T-helper 22 cell (primary cell): Measurements from ENCODE around the gene VSX1.

Experiments used
- DNase-seq: peaks from one replicate; pipeline ENCODE4 v3.0.0-alpha.2; 2020; ENCODE audit warnings: low read depth

The VSX1 gene

GRCh38 chr20:25081730-25082497 is at the start of gene VSX1:
Gene VSX1 (minus strand): TSS chr20:25082141. CDS start chr20:25082096, 45 bp downstream.
- DNase-seq = no peak

GRCh38 chr20:25129908-25130307 is 48.0 kb upstream of the VSX1 start:
- DNase-seq = no peak

DNA sequence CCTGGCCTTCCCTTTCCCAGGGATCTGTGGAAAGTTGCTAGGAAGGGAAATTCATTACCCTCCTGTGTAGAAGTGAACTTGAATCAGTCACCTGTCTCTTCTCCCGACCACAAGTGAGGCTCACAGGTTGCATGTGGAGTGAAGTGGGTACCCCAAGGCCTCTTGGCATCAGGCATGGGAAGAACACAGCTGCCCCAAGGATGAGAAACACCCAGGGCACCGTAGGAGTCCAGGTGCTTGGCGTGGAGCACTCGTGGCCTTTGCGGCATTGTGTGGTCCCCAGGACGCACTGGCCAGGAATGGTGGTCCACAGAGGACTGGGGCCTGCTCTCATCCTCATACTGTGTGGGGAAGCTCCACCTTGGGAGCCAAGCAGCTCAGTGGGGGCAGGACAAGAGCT is 47.5 kb upstream of the VSX1 start:
- no peak for DNase-seq

- DNase-seq = no peak
Observed at GRCh38 chr20:25128649-25129048, 46.7 kb upstream of the VSX1 start.

DNA sequence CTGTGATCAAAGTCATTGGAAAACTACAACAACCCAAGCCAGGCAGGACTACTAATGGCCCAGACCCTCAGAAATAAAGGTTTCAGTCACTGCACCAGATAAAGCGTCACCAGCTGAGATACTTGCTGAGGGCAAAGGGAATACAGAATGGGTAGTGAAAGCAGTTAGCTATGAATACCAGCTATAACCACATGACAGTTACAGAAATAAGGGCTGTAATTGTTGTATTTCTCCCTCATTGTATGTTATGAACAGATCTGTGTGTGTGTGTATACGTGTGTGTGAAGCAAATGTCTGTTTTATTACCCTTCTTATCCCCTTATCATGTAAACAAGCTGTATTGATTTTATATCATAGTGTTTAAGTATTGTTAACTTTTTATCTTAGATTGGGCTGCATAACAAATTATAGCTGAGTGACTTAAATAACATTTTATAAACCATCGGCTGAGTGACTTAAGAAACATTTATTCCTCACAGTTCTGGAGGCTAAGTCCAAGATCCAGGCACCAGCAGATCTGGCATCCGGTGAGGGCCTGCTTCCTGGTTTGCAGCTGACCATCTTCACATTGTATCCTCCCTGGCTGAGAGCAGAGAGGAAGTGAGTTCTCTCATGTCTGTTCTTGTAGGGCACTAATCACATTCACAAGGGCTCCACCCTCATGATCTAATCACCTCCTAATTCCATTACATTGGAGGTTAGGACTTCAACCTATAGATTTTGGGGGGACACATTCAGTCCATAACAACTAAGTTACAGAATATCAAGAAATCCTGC is 46.0 kb upstream of the VSX1 start:
- no peak for DNase-seq

DNA sequence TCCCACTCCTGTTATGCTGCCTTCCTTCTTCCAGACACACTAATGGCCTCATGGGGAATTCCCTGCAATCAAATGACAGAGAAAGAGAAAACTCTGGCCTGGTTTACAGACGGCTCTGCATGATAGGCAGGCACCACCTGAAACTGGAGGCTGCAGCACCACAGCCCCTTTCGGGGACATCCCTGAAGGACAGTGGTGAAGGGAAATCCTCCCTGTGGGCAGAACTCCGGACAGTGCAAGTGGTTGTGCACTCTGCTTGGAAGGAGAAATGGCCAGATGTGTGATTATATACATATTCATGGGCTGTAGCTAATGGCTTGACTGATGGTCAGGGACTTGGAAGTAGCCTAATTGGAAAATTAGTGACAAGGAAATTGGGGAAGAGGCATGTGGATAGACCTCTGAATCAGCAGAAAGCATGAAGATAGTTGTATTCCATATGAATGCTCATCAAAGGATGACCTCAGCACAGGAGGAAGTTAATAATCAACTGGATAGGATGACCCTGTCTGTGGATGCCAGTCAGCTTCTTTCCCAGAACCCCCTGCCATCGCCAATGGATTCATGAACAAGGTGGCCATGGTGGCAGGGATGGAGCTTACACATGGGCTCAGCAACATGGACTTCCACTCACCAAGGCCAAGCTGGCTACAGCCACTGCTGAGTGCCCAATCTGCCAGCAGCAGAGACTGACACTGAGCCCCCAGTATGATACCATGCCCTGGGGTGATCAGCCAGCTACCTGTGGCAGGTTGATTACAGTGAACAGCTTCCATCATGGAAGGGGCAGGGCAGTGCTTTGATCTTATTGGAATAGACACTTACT is 44.5 kb upstream of the VSX1 start:
- DNase-seq = no peak

DNA sequence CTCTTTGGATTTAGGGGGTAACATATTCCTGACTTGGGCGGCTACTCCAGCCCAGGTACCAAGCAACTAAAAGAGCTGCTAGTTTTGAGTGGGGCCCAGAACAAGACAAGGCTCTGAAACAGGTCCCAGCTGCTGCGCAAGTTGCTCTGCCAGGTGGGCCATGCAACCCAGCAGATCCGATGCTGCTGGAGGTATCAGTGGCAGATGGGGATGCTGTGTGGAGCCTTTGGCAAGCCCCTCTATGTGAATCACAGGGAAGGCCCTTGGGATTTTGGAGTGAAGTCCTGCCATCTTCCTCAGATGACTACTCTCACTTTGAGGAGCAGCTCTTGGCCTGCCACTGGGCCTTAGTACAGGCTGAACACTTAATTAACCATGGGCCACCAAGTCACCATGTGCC is 43.7 kb upstream of the VSX1 start:
- no peak for DNase-seq

GRCh38 chr20:25120920-25121319 is 39.0 kb upstream of the VSX1 start:
- no peak for DNase-seq

GRCh38 chr20:25120457-25120856 is 38.5 kb upstream of the VSX1 start:
- DNase-seq = no peak

DNA sequence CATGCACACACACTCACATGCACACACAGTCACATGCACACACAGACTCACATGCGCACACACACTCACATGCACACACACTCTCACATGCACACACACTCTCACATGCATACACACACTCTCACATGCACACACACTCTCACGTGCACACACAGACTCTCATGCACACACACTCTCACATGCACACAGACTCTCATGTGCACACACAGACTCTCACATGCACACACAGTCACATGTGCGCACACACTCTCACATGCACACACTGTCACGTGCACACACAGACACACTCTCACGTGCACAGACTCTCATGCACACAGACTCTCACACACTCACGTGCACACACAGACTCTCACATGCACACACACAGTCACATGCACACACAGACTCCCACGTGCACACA is 36.6 kb upstream of the VSX1 start:
- no peak for DNase-seq

- DNase-seq = no peak
Observed at GRCh38 chr20:25117990-25118389, 36.0 kb upstream of the VSX1 start.

DNA sequence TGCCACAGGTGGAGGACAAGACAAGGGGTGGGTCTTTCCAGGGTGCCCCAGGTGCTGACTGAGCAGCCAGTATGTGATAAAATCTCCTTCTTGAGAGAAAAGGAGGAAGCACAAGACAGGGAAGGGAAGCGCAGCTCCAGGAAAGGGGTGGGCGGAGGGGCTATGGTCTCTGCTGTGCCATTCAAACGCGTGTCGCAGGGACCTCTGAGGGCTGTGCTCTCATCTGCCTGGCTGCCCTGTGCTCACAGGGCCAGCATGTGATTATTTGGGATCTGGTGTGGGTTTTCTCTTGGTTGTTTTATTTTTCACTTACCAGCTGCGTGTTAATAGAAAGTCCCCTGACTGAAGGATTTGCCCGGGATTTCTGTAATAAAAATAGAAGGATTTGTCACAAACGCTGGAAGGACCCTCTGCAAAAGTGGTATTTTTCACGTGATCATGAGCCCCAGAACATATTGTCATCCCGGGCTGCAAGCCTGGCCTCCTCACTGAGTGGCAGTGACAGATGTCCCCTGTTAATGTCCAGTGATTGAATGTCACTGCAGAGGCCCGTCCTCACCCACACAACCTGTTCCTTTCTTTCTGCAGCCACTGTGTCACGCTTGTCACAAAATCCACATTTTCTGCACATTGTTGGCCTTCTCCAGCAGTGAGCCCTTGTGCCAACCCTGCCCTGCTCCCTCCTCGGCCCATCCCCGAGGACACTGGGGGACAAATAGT is 35.0 kb upstream of the VSX1 start:
- DNase-seq = no peak

DNA sequence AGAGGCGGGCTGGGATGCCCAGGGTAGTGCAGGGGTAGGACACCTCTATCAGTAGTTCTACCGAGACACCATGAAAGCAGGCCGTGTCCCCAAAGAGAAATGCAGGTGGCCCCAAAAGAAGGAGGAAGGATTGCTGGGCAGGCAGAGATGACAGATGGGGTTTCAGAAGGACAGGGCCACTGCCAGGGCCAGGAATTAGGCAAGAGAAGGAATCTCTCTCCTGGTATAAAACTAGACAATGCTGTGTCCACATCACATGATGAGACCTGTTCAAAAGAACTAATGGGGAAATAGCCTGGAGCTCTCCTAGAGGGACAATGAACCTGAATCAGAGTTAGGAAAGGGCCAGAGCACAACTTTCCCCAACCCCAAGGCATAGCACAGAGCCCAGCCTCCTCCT is 21.6 kb upstream of the VSX1 start:
- no peak for DNase-seq

DNA sequence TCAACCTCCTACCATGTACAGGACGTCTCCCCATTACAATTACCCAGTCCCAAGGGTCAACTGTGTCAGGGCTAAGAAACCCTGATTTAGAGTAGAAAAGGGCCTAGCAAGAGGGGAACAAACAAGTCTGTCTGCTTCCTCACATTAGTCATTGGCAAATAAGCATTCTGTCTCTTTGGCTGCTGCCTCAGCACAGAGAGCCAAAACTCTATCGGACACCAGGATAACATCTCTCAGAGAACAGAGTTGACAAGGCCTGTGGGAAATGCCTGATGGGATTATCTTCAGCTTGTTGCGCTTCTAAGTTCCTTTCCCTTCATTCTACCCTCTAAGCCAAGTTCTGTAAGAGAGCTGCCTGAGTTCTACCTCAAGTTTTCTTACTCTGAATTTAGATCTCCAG is 19.0 kb upstream of the VSX1 start:
- no peak for DNase-seq

- no peak for DNase-seq
Observed at GRCh38 chr20:25099601-25100140, 17.7 kb upstream of the VSX1 start.

DNA sequence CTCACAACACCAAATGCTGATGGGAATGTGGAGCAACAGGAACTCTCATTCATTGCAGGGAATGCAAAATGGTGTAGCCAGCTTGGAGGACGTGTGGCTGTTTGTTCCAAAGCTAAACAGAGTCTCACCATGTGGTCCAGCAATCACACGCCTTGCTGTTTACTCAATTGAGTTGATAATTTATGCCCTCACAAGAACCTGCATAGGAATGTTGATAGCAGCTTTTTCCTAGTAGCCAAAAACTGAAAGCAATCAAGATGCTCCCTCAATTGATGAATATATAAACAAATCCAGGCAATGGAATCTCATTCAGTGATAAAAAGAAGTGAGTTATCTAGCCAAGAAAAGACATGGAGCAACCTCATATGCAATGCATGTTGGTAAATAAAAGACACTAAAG is 15.6 kb upstream of the VSX1 start:
- DNase-seq = no peak

DNA sequence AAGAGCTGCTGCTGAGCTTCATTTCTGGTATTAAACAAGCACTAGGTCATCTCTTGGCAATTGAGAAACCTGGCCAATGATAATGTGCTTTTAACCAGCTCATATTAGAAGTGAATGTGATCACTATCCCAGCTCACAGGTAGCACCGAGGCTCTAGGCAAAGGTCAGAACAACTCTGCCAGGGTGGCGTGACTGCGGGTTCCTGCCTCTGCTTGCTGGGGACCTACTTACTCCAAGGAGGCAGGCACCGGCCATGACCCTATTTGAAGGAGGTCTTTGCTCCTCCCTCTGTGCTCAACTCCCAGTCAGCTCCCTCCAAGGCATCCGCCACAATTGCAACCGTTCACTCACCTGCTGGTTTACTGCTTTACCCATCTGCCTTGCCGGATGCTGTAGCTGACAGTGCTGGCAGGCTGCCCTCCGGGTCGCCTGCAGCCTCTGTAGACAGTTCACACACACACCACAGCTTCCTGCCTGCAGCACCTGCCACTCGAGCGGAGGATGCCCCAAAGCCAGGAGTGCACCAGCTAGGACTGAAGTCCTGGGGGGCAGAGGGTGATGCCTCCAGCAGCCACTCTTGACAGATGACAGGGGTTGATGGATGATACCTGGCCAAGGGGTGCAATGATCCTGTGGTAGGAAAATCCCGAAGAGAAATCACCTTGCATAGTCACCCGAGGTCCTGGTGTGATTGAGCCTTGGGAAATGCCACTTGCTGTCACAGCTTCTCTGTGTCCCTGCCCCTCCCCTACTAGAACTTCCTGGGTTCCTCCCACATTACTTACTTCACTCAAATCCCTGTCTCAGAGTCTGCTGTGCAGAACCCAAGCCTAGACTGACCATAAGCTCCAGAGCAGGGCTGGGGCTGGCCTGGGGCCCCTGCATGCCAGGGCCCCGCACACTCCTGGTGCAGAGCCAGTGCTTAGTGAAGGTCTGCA is 8.8 kb upstream of the VSX1 start:
- DNase-seq = peak; percentile 60

DNA sequence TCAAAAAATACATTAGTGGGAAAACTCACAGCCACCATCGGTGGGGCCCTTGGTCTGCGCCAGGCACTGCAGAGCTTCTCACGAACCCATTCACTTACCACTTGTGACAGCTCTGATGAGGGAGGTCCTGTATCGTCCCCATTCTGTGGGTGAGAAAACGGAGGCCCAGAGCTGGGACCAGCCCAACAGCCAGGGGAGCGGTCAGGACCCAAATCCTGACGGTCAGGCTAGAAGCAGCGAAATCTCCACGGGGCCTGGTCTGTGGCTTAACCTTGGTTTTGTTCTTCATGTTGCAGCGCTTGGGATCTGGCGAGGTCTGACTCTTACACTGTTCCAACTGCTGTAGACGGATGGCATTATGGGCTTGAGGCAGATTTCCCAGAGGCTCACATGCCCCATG is 7.7 kb upstream of the VSX1 start:
- no peak for DNase-seq

DNA sequence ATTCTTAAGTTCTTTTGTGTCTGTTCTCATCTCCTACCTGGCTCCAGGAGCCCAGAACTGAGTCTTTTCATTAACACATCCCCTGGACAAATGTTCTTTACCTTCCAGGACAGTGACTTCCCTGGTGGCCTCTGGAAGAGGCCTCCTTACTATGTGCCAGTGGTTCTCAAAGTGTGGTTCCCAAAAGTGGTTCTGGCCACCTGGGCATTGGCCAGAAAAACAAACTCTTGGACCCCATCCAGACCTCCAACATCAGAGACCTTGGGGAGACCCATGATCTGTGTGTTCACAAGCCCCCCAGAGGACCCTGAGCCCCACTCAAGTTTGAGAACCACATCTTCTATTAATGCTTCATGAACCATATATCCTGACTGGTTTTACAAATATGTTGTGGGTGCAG is 7.2 kb upstream of the VSX1 start:
- DNase-seq = no peak

- no peak for DNase-seq
Observed at GRCh38 chr20:25088267-25088666, 6.3 kb upstream of the VSX1 start.
